Measurements from ENCODE around the gene MRPS2. TPM values are rescaled to one million over a fixed set of nuclear protein-coding genes. Genes with fewer than 3 reads are reported as not detected.

Gene MRPS2
- total RNA-seq, 1 experiment from 2014 or later: 62.4 TPM

GRCh38 chr9:135480071-135480939 is 20.2 kb upstream of the MRPS2 start:
- intact Hi-C loops (cut with micrococcal nuclease): no loop called here
- POLR2A ChIA-PET (ENCODE audit: unreplicated experiment): no interaction called here
- H3K4me3 ChIP-seq (ENCODE audit: low read length): peak overlapping the region; percentile 97
- ATAC-seq (peak; percentile 48), DNase-seq (peak; percentile 52)
- H4K20me1 ChIP-seq (ENCODE audit: low read length): no peaks in the 10 kb centered on the region
- TF ChIP-seq EZH2 (IDR thresholded peaks at IDR 0.05; ENCODE audit: low read length, unreplicated experiment) (no peak), EZH2phosphoT487 (IDR thresholded peaks at IDR 0.05; ENCODE audit: borderline replicate concordance, low read length) (no peak)
- H3K27ac ChIP-seq (ENCODE audit: low read length): no peak overlapping the region; the same call in 1 of the 2 replicates
- peak overlapping the region; percentile 89 for H2AFZ ChIP-seq (ENCODE audit: low read length)
- no TSS peak for BruUV-seq (replicated peaks)
- peaks cover 60% of the 10 kb centered on the region for H3K79me2 ChIP-seq (ENCODE audit: low read length)
- H3K9ac ChIP-seq (ENCODE audit: low read length): peak overlapping the region; percentile 72
- peak overlapping the region; percentile 90 for H3K4me2 ChIP-seq (ENCODE audit: low read length)
- CTCF ChIA-PET: no interaction called here
- H3K36me3 ChIP-seq (ENCODE audit: low read depth, low read length): no peaks in the 10 kb centered on the region
- no peaks in the 10 kb centered on the region for H3F3A ChIP-seq (ENCODE audit: low read length, unreplicated experiment)
- H3K4me1 ChIP-seq (ENCODE audit: insufficient read depth, low read length): 0 out of 2 replicates have a peak, but pooled peaks cover 7% of the 10 kb centered on the region
- no peaks in the 10 kb centered on the region for H3K9me2 ChIP-seq (replicated peaks; ENCODE audit: low read length)
- no peaks in the 10 kb centered on the region for H3K27me3 ChIP-seq (ENCODE audit: low read length)
- no peaks in the 10 kb centered on the region for H3K9me3 ChIP-seq (ENCODE audit: low read length)

GRCh38 chr9:135480940-135481310 is 19.6 kb upstream of the MRPS2 start:
- Histone ChIP-seq H3K4me1 (ENCODE audit: insufficient read depth, low read length) (0 out of 2 replicates have a peak, but pooled peaks cover 7% of the 10 kb centered on the region), H3K9me3 (ENCODE audit: low read length) (no peaks in the 10 kb centered on the region), H3K36me3 (ENCODE audit: low read depth, low read length) (no peaks in the 10 kb centered on the region), H3K27me3 (ENCODE audit: low read length) (no peaks in the 10 kb centered on the region), H3K4me2 (ENCODE audit: low read length) (peak overlapping the region; percentile 90), H3K9me2 (replicated peaks; ENCODE audit: low read length) (no peaks in the 10 kb centered on the region), H3K4me3 (ENCODE audit: low read length) (peak overlapping the region; percentile 97), H4K20me1 (ENCODE audit: low read length) (no peaks in the 10 kb centered on the region), H3K9ac (ENCODE audit: low read length) (peak overlapping the region; percentile 72), H3F3A (ENCODE audit: low read length, unreplicated experiment) (no peaks in the 10 kb centered on the region), H3K79me2 (ENCODE audit: low read length) (peaks cover 55% of the 10 kb centered on the region), H3K27ac (ENCODE audit: low read length) (no peak overlapping the region), H2AFZ (ENCODE audit: low read length) (peak overlapping the region; percentile 89)
- ChIA-PET POLR2A (ENCODE audit: unreplicated experiment) (no interaction called here), CTCF (no interaction called here)
- DNase-seq (no peak), ATAC-seq (no peak)
- intact Hi-C loops (cut with micrococcal nuclease): no loop called here
- TF ChIP-seq EZH2 (IDR thresholded peaks at IDR 0.05; ENCODE audit: low read length, unreplicated experiment): no peak
- no peak for TF ChIP-seq EZH2phosphoT487 (IDR thresholded peaks at IDR 0.05; ENCODE audit: borderline replicate concordance, low read length)
- no peak for TF ChIP-seq CTCF (conservative IDR thresholded peaks at IDR 0.05; ENCODE audit: low read depth, low read length)
- no TSS peak for BruUV-seq (replicated peaks)

- Histone ChIP-seq H3K4me1 (ENCODE audit: insufficient read depth, low read length) (0 out of 2 replicates have a peak, but pooled peaks cover 7% of the 10 kb centered on the region), H3K36me3 (ENCODE audit: low read depth, low read length) (no peaks in the 10 kb centered on the region), H3K9me3 (ENCODE audit: low read length) (no peaks in the 10 kb centered on the region), H3K4me3 (ENCODE audit: low read length) (no peak overlapping the region), H3K79me2 (ENCODE audit: low read length) (peaks cover 45% of the 10 kb centered on the region), H3K4me2 (ENCODE audit: low read length) (no peak overlapping the region), H3K9ac (ENCODE audit: low read length) (no peak overlapping the region), H4K20me1 (ENCODE audit: low read length) (no peaks in the 10 kb centered on the region), H3K9me2 (replicated peaks; ENCODE audit: low read length) (no peaks in the 10 kb centered on the region), H2AFZ (ENCODE audit: low read length) (no peak overlapping the region), H3K27me3 (ENCODE audit: low read length) (no peaks in the 10 kb centered on the region), H3F3A (ENCODE audit: low read length, unreplicated experiment) (no peaks in the 10 kb centered on the region), H3K27ac (ENCODE audit: low read length) (no peak overlapping the region)
- no peak for ATAC-seq
- no peak for TF ChIP-seq EZH2 (IDR thresholded peaks at IDR 0.05; ENCODE audit: low read length, unreplicated experiment)
- TF ChIP-seq CTCF (conservative IDR thresholded peaks at IDR 0.05; ENCODE audit: low read depth, low read length): no peak
- TF ChIP-seq EZH2phosphoT487 (IDR thresholded peaks at IDR 0.05; ENCODE audit: borderline replicate concordance, low read length): no peak
- intact Hi-C loops (cut with micrococcal nuclease): no loop called here
- ChIA-PET CTCF (no interaction called here), POLR2A (ENCODE audit: unreplicated experiment) (no interaction called here)
- BruUV-seq (replicated peaks): no TSS peak
- DNase-seq: no peak
Observed at GRCh38 chr9:135482015-135482754, 18.3 kb upstream of the MRPS2 start.
